IgD-negative memory B cell (primary cell): ENCODE measurements around the gene TIMM21. TPM values are rescaled to one million over a fixed set of nuclear protein-coding genes. Genes with fewer than 3 reads are reported as not detected.

ENCODE experiments used
- H3K27ac Mint-ChIP-seq, 3 donors: one replicate each; pipeline ENCODE4 v1.8.0; 2020 to 2022; ENCODE audit warnings: mild to moderate bottlenecking in 3 of 3, mixed read lengths in 3 of 3, moderate library complexity in 1 of 3
- H3K27me3 Mint-ChIP-seq: one replicate; pipeline ENCODE4 v1.8.0; 2021; ENCODE audit warnings: mixed read lengths
- H3K36me3 Mint-ChIP-seq: one replicate; pipeline ENCODE4 v1.8.0; 2020; ENCODE audit warnings: mild to moderate bottlenecking, mixed read lengths
- H3K4me1 Mint-ChIP-seq, 3 donors: one replicate each; pipeline ENCODE4 v1.8.0; 2020 to 2022; ENCODE audit warnings: mixed read lengths in 3 of 3, mild to moderate bottlenecking in 1 of 3
- H3K4me3 Mint-ChIP-seq, 4 donors: one replicate each; pipeline ENCODE4 v1.8.0; 2020 to 2022; ENCODE audit warnings: mild to moderate bottlenecking in 4 of 4, mixed read lengths in 4 of 4, moderate library complexity in 3 of 4
- H3K9me3 Mint-ChIP-seq, 3 donors: one replicate each; pipeline ENCODE4 v1.8.0; 2020 to 2021; ENCODE audit warnings: mixed read lengths in 3 of 3, mild to moderate bottlenecking in 1 of 3
- polyA plus RNA-seq: library from polyadenylated mRNA; unstranded; fragments of 300-500 nt; fragmentation: Illumina TruSeq; gene quantifications from one replicate; pipeline ENCODE4 v1.2.3, GENCODE V29; 2021

The TIMM21 gene, protein sequence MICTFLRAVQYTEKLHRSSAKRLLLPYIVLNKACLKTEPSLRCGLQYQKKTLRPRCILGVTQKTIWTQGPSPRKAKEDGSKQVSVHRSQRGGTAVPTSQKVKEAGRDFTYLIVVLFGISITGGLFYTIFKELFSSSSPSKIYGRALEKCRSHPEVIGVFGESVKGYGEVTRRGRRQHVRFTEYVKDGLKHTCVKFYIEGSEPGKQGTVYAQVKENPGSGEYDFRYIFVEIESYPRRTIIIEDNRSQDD
- 17.6 TPM for polyA plus RNA-seq

DNA sequence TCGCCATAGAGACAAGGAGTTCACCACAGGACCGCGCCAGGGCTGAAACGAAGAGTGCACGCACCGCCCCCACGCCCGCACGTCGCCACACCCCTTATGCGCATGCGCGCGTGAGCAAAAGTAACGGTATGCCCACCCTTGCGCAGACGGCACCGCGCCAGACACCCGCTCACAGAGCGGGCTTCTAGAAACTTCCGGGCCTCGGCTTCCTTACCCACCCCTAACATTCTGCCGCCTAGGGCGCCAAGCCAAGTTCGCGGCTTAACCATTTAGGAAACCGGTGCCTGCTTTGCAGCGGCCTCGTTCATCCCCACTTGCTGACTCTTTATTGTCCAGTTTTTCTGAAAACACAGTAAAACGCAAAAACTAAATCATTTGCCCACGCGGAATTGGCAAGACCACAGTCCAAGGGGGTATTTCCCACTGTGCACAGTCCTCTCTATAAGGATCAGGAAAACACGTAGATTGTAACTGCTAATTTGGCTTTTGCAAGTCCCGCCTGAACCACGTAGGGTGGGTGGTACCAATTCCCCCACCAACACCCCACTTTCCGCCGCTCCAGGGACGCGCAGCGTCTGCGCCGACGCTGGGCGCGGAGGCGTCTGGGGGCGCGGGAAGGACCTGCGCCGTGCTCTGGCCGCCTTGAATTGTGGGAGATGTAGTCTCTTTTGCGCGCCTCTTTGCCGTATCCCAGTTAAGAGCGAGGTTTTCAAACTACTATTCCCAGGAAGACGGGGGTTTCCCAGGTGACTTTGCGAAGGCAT is at the start of gene TIMM21, which contains the start of gene FBXO15:
TSS of gene TIMM21 (plus strand) at position 745 of the 764 bp plus-strand sequence. CDS start 286 bp downstream, outside the sequence.
TSS of gene FBXO15 (minus strand) at position 56 of the 764 bp plus-strand sequence. CDS start at position 7, 49 bp downstream.
- H3K36me3 Mint-ChIP-seq = no peaks in the 10 kb centered on the region
- no peaks in the 10 kb centered on the region for H3K9me3 Mint-ChIP-seq
- peak within 1 kb of the TSS; percentile 98 to 100 (median 100) for H3K27ac Mint-ChIP-seq
- no peaks in the 10 kb centered on the region for H3K27me3 Mint-ChIP-seq
- peaks cover 18 to 29% (median 22%) of the 10 kb centered on the region in 3 donors for H3K4me1 Mint-ChIP-seq
- peak within 1 kb of the TSS; percentile 96 to 100 (median 98) for H3K4me3 Mint-ChIP-seq

DNA sequence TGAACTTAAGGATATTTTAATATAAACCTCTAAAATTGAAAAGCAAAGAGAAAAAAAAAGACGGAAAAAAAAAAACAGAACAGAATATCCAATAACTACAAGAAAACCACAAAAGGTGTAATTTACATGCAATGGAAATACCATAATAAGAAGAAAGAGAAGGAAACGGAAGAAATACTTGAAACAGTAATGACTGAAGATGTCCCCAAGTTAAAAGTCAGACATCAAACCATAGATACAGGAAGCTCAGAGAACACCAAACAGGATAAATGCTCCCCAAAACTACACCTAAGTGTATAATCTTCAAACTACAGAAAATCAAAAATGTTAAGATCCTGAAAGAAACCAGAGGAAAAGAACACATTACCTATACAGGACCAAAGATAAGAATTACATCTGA is 39.9 kb upstream of the TIMM21 start:
- H3K4me3 Mint-ChIP-seq = no peak overlapping the region
- H3K27ac Mint-ChIP-seq = no peak overlapping the region
- H3K4me1 Mint-ChIP-seq = peaks cover 0 to 3% (median 0%) of the 10 kb centered on the region in 3 donors
- H3K27me3 Mint-ChIP-seq = no peaks in the 10 kb centered on the region
- peaks cover 4 to 37% (median 11%) of the 10 kb centered on the region in 3 donors for H3K9me3 Mint-ChIP-seq
- H3K36me3 Mint-ChIP-seq = peaks cover 3% of the 10 kb centered on the region

DNA sequence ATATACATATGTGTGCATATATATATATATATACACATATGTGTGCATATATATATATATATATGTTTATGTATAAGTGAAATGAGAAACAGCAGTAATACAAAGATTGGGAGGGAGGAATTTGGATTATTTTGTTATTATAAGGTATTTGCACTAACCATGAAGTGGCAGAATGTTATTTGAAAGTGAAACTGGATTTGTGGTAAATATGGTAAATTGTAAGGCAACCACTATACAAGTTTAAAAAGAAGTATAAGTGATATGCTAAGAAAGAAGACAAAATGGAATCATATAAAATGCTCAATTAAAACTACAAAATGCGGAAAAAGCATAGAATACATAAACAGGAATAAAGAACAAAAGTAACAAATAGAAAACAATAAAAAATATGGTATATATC is 38.2 kb upstream of the TIMM21 start:
- Mint-ChIP-seq H3K27ac (no peak overlapping the region), H3K9me3 (peaks cover 4 to 33% (median 9%) of the 10 kb centered on the region in 3 donors), H3K4me1 (peaks cover 0 to 3% (median 0%) of the 10 kb centered on the region in 3 donors), H3K27me3 (no peaks in the 10 kb centered on the region), H3K36me3 (peaks cover 3% of the 10 kb centered on the region), H3K4me3 (no peak overlapping the region)

DNA sequence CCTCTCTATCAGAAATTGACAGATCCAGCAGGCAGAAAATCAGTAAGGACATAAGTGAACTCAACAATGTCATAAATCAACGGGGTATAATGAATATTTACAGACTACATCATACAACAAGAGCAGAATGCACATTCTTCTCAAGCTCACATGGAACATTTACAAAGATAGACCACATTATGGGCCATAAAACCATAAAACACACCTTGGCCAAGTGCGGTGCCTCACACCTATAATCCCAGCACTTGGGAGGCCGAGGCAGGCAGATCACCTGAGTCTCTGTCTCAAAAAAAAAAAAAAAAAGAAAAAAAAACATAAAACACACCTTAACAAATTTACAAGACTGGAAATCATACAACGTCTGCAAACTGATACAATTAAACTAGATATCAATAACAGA is 37.3 kb upstream of the TIMM21 start:
- peaks cover 4 to 33% (median 9%) of the 10 kb centered on the region in 3 donors for H3K9me3 Mint-ChIP-seq
- no peaks in the 10 kb centered on the region for H3K27me3 Mint-ChIP-seq
- H3K4me3 Mint-ChIP-seq = no peak overlapping the region
- H3K27ac Mint-ChIP-seq = no peak overlapping the region
- peaks cover 0 to 3% (median 0%) of the 10 kb centered on the region in 3 donors for H3K4me1 Mint-ChIP-seq
- H3K36me3 Mint-ChIP-seq = peaks cover 3% of the 10 kb centered on the region

DNA sequence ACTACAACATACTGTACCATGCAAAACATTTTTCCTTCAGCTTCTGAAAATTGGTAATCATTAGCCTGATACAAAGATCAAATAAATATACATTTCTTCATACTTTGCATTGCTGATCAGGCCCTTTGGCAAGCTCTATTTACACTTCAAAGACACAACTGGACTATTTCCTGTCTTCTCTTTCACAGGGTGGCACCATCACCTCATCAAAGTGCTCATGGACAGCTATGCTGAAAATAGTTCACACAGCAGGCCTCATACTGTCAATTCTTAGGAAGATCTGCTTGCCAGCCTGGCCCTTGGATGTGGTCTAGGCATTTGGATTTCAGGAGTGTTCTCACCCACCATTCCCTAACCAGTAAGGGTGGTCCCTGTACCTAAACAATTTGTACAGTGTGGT is 34.6 kb upstream of the TIMM21 start:
- Mint-ChIP-seq H3K27ac (no peak overlapping the region), H3K9me3 (peaks cover 4 to 21% (median 9%) of the 10 kb centered on the region in 3 donors), H3K36me3 (peaks cover 3% of the 10 kb centered on the region), H3K27me3 (no peaks in the 10 kb centered on the region), H3K4me1 (peaks cover 0 to 3% (median 0%) of the 10 kb centered on the region in 3 donors), H3K4me3 (no peak overlapping the region)

DNA sequence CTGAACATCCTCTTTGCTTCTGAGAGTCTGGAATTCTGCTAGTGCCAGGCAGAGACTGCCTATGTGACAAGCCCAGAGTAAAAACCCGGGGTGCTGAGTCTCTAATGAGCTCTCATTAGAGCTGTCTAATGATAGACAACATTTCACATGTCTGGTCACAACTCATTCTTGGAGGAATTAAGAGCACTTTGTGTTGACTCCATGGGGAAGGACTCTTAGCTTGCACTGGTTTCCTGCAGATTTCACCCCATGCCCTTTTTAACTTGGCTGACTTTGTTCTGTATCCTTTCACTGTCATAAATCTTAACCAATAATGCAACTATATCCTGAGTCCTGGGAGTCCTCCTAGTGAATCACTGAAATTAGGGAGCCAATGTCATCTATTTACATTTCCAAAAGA is 34.2 kb upstream of the TIMM21 start:
- H3K4me3 Mint-ChIP-seq = no peak overlapping the region
- no peaks in the 10 kb centered on the region for H3K27me3 Mint-ChIP-seq
- peaks cover 0 to 3% (median 0%) of the 10 kb centered on the region in 3 donors for H3K4me1 Mint-ChIP-seq
- H3K9me3 Mint-ChIP-seq = peaks cover 4 to 17% (median 5%) of the 10 kb centered on the region in 3 donors
- H3K36me3 Mint-ChIP-seq = peaks cover 3% of the 10 kb centered on the region
- H3K27ac Mint-ChIP-seq = no peak overlapping the region

DNA sequence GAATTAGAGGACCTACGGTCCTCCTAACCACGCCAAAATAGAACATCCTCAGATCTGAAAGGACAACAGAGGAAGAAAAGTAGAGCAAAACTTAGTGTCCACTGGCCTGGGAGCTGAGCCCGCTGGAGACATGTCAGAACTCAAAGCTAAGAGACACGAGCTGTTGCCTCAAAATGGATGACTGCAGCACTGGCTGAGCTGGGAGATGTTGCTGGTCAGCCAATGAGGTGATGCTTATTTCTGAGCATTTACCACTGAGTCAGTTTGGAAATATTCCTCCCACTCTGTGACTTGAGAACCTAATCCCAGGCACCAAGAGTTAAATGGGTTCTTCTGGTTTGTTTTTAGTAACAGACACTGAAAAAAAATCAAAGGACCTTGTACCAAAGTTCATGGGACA is 33.3 kb upstream of the TIMM21 start:
- H3K4me3 Mint-ChIP-seq = no peak overlapping the region
- H3K27me3 Mint-ChIP-seq = peaks cover 2% of the 10 kb centered on the region
- peaks cover 3% of the 10 kb centered on the region for H3K36me3 Mint-ChIP-seq
- H3K27ac Mint-ChIP-seq = no peak overlapping the region
- peaks cover 0 to 3% (median 0%) of the 10 kb centered on the region in 3 donors for H3K4me1 Mint-ChIP-seq
- H3K9me3 Mint-ChIP-seq = peaks cover 0 to 16% (median 4%) of the 10 kb centered on the region in 3 donors

DNA sequence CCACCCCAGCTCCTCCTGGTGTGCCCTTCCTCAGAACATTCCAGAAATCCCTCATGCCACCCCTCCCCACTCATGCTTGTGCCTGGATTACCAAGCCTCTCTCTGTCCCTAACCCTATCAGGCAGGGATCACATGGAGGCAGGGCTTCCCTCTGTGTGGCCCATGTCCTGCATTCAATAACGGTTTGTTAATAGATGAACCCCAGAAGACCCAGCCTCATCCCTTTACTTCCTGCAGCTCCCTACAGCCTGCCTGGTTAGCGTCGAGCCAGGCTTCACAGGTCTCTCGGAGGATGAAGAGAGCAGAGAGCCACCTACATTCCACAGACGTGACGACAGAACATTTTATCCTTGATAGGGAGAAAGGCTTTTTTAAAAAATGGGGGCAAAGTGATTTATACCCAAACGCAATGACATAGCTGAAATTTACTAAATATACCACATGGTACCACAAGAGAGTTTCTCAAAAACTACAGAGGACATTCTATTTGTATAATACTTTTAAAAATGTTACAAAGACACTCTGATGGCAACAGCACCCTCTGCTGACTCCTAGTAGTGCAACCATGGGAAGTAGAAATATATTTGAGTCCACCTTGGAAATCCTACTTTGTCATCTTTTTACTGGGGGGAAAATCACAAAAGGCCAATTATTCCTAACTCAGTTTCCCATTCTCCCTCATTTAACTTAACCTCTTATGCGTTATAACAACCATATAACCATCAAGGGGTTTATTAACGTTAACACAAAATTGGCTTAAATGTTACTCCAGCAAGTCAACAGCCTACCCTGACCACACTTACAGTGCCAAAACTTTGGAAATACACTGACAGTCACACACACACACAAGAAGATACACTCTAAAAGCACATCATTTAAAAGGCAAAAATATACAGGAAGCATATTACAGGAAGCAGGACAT is 31.4 kb upstream of the TIMM21 start:
- no peak overlapping the region for H3K27ac Mint-ChIP-seq
- H3K36me3 Mint-ChIP-seq = peaks cover 3% of the 10 kb centered on the region
- H3K4me1 Mint-ChIP-seq = peaks cover 0 to 3% (median 0%) of the 10 kb centered on the region in 3 donors
- H3K27me3 Mint-ChIP-seq = peaks cover 2% of the 10 kb centered on the region
- no peak overlapping the region for H3K4me3 Mint-ChIP-seq
- H3K9me3 Mint-ChIP-seq = peaks cover 0 to 5% (median 4%) of the 10 kb centered on the region in 3 donors

DNA sequence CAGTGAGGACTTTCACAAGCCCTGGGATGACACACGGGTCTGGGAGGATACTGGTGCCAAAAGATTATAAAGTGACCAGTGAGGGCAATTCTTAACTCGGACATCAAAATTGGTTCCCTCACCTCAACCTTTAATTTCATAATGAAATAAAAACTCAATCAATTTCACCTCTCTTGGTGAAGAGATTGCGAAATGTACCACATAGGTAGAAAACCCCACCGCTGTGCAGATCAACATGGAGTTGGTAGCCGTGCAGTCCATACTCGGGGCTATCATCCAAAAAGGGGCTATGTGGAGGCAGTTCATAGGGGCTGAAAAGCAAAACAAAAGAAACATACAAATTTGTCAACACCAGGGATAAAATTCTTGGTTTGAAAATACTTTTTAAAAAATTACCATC is 25.1 kb upstream of the TIMM21 start:
- peaks cover 0 to 2% (median 0%) of the 10 kb centered on the region in 3 donors for H3K4me1 Mint-ChIP-seq
- H3K4me3 Mint-ChIP-seq = no peak overlapping the region
- no peaks in the 10 kb centered on the region for H3K9me3 Mint-ChIP-seq
- peaks cover 2% of the 10 kb centered on the region for H3K27me3 Mint-ChIP-seq
- H3K36me3 Mint-ChIP-seq = no peaks in the 10 kb centered on the region
- no peak overlapping the region for H3K27ac Mint-ChIP-seq

DNA sequence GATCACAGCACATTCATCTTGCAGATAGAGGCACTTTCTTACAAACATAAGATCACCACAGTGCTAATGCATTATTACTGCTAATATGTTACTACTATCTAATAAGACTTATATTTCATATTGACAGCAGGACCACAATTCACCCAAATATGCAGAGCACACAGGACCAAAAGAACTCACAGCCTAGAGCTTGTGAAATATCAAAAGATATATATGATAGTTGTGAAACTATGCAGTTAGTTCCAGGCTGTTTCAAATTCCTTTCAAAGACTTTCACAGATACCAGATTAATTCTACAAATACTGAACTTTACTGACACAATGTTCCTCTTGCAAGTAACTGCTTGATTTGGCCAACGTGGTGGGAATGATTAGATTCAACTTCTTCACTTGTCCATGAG is 23.7 kb upstream of the TIMM21 start:
- peaks cover 0 to 2% (median 0%) of the 10 kb centered on the region in 3 donors for H3K4me1 Mint-ChIP-seq

DNA sequence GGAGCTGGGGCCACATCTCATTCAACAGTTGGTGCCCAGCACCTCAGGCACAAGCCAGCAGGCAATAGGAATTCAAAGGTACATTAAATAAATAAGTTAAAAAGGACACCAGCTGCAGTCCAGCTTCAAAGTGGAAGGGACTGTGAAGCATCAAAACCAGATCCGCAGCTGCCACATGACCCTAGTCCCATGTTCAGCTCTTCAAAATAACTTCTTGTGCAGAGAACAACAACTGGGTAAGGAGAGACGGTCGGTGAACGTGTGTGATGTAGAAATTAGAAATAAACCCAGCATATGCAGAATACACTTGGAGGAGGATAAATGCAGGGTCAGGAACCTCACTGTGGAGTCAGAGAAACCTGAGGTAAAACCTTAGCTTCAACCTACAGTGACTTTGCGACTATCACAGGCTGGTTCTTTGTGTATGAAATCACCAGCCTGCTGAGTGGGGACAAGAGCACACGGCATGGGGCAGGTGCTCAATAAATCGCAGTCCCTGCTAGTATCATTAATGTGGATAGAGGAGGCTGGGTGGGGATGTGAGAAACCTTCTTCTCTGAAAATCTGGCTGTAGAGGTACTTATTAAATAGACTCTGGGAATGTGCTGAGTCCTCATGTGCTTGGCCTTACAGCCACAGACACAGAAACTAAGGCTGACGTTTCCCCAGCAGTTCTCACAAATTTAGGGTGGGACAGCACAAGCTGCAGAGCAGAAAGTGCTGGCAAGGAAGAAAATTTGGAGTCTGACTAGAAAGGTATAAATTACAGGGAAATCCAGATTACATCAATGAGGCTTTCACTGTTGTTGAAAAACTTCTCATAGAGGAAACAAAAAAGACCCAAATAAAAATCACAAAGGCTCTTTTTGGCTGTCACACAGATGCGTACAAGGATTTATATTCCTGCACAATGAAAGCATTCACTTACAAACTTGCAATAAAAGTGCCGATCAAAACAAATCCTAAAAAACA is 21.4 kb upstream of the TIMM21 start:
- Mint-ChIP-seq H3K27me3 (no peaks in the 10 kb centered on the region), H3K27ac (no peak overlapping the region), H3K36me3 (no peaks in the 10 kb centered on the region), H3K4me1 (peaks cover 0 to 2% (median 0%) of the 10 kb centered on the region in 3 donors), H3K4me3 (no peak overlapping the region), H3K9me3 (no peaks in the 10 kb centered on the region)

More for the DNA sequence above, 23.7 kb upstream of the TIMM21 start:
- no peaks in the 10 kb centered on the region for H3K36me3 Mint-ChIP-seq
- H3K9me3 Mint-ChIP-seq = no peaks in the 10 kb centered on the region
- no peak overlapping the region for H3K27ac Mint-ChIP-seq
- no peaks in the 10 kb centered on the region for H3K27me3 Mint-ChIP-seq
- H3K4me3 Mint-ChIP-seq = no peak overlapping the region

DNA sequence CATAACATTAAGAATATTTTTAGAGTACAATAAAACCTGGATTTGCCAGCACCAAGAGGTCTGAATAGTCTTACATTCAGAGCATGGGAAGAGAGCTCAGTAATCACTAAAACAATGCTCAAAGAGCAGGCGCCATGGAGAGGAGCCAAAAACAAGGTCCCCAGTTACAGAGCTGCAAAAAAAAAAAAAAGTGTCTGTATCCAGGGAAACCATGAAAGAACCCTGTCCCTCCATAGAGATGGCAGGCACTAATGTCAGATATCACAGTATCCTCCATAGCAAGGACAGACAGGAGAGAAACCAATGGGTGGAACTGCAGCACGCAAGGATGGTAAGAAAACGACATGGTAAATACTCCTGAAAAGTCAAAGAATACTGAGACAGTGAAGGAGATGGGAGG is 20.2 kb upstream of the TIMM21 start:
- Mint-ChIP-seq H3K27me3 (no peaks in the 10 kb centered on the region), H3K36me3 (no peaks in the 10 kb centered on the region), H3K4me1 (peaks cover 0 to 2% (median 0%) of the 10 kb centered on the region in 3 donors), H3K27ac (no peak overlapping the region), H3K9me3 (no peaks in the 10 kb centered on the region), H3K4me3 (no peak overlapping the region)

DNA sequence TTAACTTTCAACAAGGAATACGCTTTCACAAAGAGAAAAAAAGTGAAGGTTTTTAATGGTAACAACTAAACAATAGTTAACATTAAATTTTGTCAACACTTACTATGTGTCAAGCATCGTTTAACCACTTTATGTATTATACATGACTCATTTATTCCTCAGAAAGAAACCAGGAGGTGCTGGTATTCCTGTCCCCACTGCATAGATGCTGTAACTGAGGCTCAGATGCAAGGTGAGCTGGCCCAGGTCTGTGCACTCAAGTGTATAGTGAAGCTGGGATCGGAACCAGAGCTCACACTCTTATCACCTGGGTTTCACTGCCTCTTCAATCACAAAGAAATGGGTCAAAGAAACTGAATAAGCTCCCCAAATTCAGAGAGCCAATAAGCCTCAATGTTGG is 17.2 kb upstream of the TIMM21 start:
- H3K36me3 Mint-ChIP-seq = no peaks in the 10 kb centered on the region
- H3K27ac Mint-ChIP-seq = no peak overlapping the region
- H3K9me3 Mint-ChIP-seq = no peaks in the 10 kb centered on the region
- H3K4me1 Mint-ChIP-seq = no peaks in the 10 kb centered on the region
- no peaks in the 10 kb centered on the region for H3K27me3 Mint-ChIP-seq
- no peak overlapping the region for H3K4me3 Mint-ChIP-seq

DNA sequence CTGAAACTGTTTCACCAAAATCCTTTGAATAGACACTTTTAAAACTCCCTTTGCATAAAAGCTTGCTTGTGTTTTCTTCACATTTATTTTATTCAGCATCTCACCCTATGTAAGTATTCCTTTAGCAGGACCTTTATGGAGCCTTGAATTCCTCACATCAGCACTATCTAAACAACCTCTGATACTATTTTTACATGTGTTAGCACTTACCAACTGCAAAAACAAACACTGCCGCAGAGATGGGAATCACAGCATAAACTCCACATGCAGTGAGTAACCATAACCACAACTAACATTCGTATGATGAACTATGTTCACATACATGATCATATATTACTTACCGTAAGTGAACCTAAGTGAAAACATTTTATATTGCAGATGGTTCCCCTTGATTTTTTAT is 16.1 kb upstream of the TIMM21 start:
- Mint-ChIP-seq H3K4me1 (no peaks in the 10 kb centered on the region), H3K36me3 (no peaks in the 10 kb centered on the region), H3K9me3 (no peaks in the 10 kb centered on the region), H3K27ac (no peak overlapping the region), H3K27me3 (no peaks in the 10 kb centered on the region), H3K4me3 (no peak overlapping the region)
